Aorta (tissue), 5 donors: ENCODE results near the gene MPRIP. TPM values are rescaled to one million over a fixed set of nuclear protein-coding genes. Genes with fewer than 3 reads are reported as not detected.

Source experiments
- ATAC-seq: fragments of 200-7000 bp; cut with Tn5 transposase; one replicate; pipeline ENCODE4 v1.9.1; 2022; ENCODE audit warnings: moderate library complexity; ENCODE audit not compliant: low FRiP score
- DNase-seq, 2 donors: peaks; one replicate each; pipeline ENCODE4 v3.0.0-alpha.2; 2020
- H3K27ac ChIP-seq, 2 donors: one replicate each; pipeline ENCODE4 v1.5.1; 2013; ENCODE audit warnings: low read length in 2 of 2, mild to moderate bottlenecking in 2 of 2, moderate library complexity in 2 of 2, control low read depth in 1 of 2, inconsistent platforms in 1 of 2, low read depth in 1 of 2
- H3K27me3 ChIP-seq, 2 donors: one replicate each; pipeline ENCODE4 v1.6.1; 2013; ENCODE audit warnings: control low read depth in 1 of 2, low read length in 1 of 2, mild to moderate bottlenecking in 1 of 2, moderate library complexity in 1 of 2; ENCODE audit not compliant: insufficient read depth in 2 of 2, control insufficient read depth in 1 of 2
- H3K36me3 ChIP-seq, 2 donors: one replicate each; pipeline ENCODE4 v1.6.1; 2013; ENCODE audit warnings: control low read depth in 1 of 2, low read length in 1 of 2, mild to moderate bottlenecking in 1 of 2; ENCODE audit not compliant: insufficient read depth in 2 of 2, control insufficient read depth in 1 of 2
- H3K4me1 ChIP-seq, 2 donors: one replicate each; pipeline ENCODE4 v1.6.1; 2013; ENCODE audit warnings: low read length in 2 of 2, control low read depth in 1 of 2, mild to moderate bottlenecking in 1 of 2, moderate library complexity in 1 of 2; ENCODE audit not compliant: insufficient read depth in 2 of 2, control insufficient read depth in 1 of 2
- H3K4me3 ChIP-seq, 2 donors: one replicate each; pipeline ENCODE4 v1.5.1; 2013; ENCODE audit warnings: low read length in 2 of 2, control low read depth in 1 of 2, mild to moderate bottlenecking in 1 of 2
- H3K9me3 ChIP-seq: one replicate; pipeline ENCODE4 v1.6.1; 2013; ENCODE audit warnings: mild to moderate bottlenecking, low read length; ENCODE audit not compliant: control insufficient read depth
- WGBS, 2 donors: extraction: QIAGEN DNeasy Blood & Tissue Kit; methylation state at CpG; one replicate each; pipeline ENCODE4 v1.1.7; 2013; 5-methylcytosine and 5-hydroxymethylcytosine counted together
- intact Hi-C, 2 donors: fragments of 100-400 bp; cut with DNase I; formaldehyde crosslinking; loops; one replicate each; pipeline versions ENCODE4 v1.14.2 to v1.15.0; 2022
- polyA plus RNA-seq, 2 donors: library from polyadenylated mRNA; stranded (reverse); fragments of 200-250 nt; gene quantifications; one replicate each; pipeline ENCODE4 v1.2.3, GENCODE V29; 2013
- total RNA-seq, 2 donors: library from RNA; stranded (reverse); fragmentation: NEBNext Ultra II Directional; extraction: Animal tissue kit (Norgen Biotek cat#: 25700); gene quantifications; one replicate each; pipeline ENCODE4 v1.2.1, GENCODE V29; 2021
- donor health status: healthy with polysubstance abuse.
- donor health status: Bipolar disorder and iron deficiency.
- donor health status: DM: no; HTN: no; CAD: no.
- donor health status: DM: no; HTN: no; CAD: no.
- donor health status: DM: yes; HTN: yes; CAD: no.

The MPRIP gene
- total and polyA plus RNA-seq, 4 donors = 97.8 to 519 (median 301) TPM

- DNase-seq (peak in 1 of 2 donors; percentile 36), ATAC-seq (no peak)
- H3K27me3 ChIP-seq = no peaks in the 10 kb centered on the region
- H3K4me3 ChIP-seq = no peak overlapping the region
- no peaks in the 10 kb centered on the region for H3K36me3 ChIP-seq
- H3K9me3 ChIP-seq = no peaks in the 10 kb centered on the region
- intact Hi-C loops = no loop called here
- 79 to 81% methylated on average over 6 of the region's 6 CpGs for WGBS, 2 donors
- H3K27ac ChIP-seq = no peak overlapping the region
- H3K4me1 ChIP-seq = peaks cover 2 to 5% of the 10 kb centered on the region in 2 donors
Measured at GRCh38 chr17:17058304-17058703, 16.0 kb downstream of the MPRIP start.

DNA sequence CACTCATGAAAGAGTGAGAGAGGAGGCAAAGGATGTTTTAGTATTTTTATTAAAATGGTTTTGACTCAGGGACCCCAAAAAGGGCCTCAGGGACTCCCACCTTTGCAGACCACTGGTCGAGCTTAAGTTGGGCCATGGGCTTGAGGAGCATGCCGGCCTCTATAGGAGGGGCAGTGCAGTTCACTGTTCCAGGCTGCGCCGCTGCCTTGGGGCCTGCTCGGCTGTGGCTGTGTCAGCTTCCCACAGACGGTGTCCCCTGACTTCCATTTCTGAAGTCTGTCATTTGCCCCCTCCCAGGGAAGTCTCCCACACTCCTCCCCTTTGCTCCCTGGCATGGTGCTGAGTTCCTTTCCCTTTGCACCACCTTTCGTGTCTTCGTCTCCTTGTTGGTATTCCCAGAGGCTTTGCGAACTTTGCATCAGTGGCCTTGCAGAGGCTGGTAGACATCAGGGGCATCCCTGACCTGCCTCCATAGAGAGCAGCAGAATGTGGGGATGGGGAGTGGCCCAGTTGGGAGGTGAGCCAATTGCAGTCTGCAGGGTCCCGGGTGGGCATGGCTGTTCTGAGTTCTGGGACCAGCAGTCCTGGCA, 17.1 kb downstream of the MPRIP start:
- H3K4me3 ChIP-seq = no peak overlapping the region
- H3K27me3 ChIP-seq = no peaks in the 10 kb centered on the region
- ATAC-seq = no peak
- DNase-seq = peak in 1 of 2 donors; percentile 62
- H3K4me1 ChIP-seq = peaks cover 2 to 5% of the 10 kb centered on the region in 2 donors
- intact Hi-C loops = no loop called here
- H3K27ac ChIP-seq = no peak overlapping the region
- H3K36me3 ChIP-seq = no peaks in the 10 kb centered on the region
- no peaks in the 10 kb centered on the region for H3K9me3 ChIP-seq
- 80 to 82% methylated on average over 10 of the region's 10 CpGs for WGBS, 2 donors

GRCh38 chr17:17060001-17060922, 18.0 kb downstream of the MPRIP start:
- DNase-seq (peak in 1 of 2 donors; percentile 50), ATAC-seq (no peak)
- no peaks in the 10 kb centered on the region for H3K36me3 ChIP-seq
- no peak overlapping the region for H3K4me3 ChIP-seq
- WGBS, 2 donors = 84 to 87% methylated on average over 10 of the region's 10 CpGs
- no peaks in the 10 kb centered on the region for H3K27me3 ChIP-seq
- H3K9me3 ChIP-seq = no peaks in the 10 kb centered on the region
- H3K27ac ChIP-seq = no peak overlapping the region
- intact Hi-C loops = no loop called here
- H3K4me1 ChIP-seq = peaks cover 2 to 3% of the 10 kb centered on the region in 2 donors

- H3K36me3 ChIP-seq = no peaks in the 10 kb centered on the region
- no peak overlapping the region for H3K4me3 ChIP-seq
- no peak overlapping the region for H3K27ac ChIP-seq
- 78 to 81% methylated on average over 5 of the region's 5 CpGs for WGBS, 2 donors
- no peak for ATAC-seq
- no peaks in the 10 kb centered on the region for H3K27me3 ChIP-seq
- H3K4me1 ChIP-seq = peaks cover 0 to under 1% of the 10 kb centered on the region in 2 donors
- DNase-seq = peak in 1 of 2 donors; percentile 50
- H3K9me3 ChIP-seq = no peaks in the 10 kb centered on the region
- intact Hi-C loops = no loop called here
Measured at GRCh38 chr17:17060930-17061329, 18.7 kb downstream of the MPRIP start.

GRCh38 chr17:17061516-17061915, 19.3 kb downstream of the MPRIP start:
- no peaks in the 10 kb centered on the region for H3K4me1 ChIP-seq
- no peaks in the 10 kb centered on the region for H3K36me3 ChIP-seq
- no peaks in the 10 kb centered on the region for H3K9me3 ChIP-seq
- intact Hi-C loops = no loop called here
- no peak overlapping the region for H3K27ac ChIP-seq
- DNase-seq = no peak
- 74 to 81% methylated on average over 3 of the region's 3 CpGs for WGBS, 2 donors
- H3K4me3 ChIP-seq = no peak overlapping the region
- H3K27me3 ChIP-seq = no peaks in the 10 kb centered on the region
- no peak for ATAC-seq

- DNase-seq = peak in 1 of 2 donors; percentile 72
- H3K9me3 ChIP-seq = no peaks in the 10 kb centered on the region
- no peak overlapping the region for H3K27ac ChIP-seq
- intact Hi-C loops = no loop called here
- no peak for ATAC-seq
- no peaks in the 10 kb centered on the region for H3K27me3 ChIP-seq
- 76 to 81% methylated on average over 11 of the region's 11 CpGs for WGBS, 2 donors
- H3K36me3 ChIP-seq = no peaks in the 10 kb centered on the region
- H3K4me3 ChIP-seq = no peak overlapping the region
- H3K4me1 ChIP-seq = no peaks in the 10 kb centered on the region
Measured at GRCh38 chr17:17062356-17062755, 20.1 kb downstream of the MPRIP start.

DNA sequence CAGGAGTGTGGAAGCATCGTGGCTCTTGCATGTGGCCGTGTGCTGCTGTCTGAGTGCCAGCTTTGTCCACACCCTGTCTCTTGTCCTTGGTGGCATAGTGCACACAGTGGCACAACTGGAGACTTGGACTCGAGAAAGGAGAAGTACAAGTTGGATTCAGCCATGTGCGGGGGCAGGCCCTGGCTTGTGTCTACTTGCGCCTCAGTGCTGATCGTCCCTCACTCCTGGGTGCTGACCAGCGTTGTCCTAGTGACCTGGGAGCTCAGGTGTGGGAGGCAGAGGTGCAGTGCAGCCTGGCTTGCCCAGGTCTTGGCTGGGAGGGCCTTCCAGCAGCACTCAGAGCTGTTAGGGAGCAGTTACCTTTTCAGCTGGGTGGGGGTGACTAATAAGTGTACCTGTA, 20.6 kb downstream of the MPRIP start:
- Histone ChIP-seq H3K4me1 (no peaks in the 10 kb centered on the region), H3K4me3 (no peak overlapping the region), H3K27ac (no peak overlapping the region), H3K36me3 (no peaks in the 10 kb centered on the region), H3K9me3 (no peaks in the 10 kb centered on the region), H3K27me3 (no peaks in the 10 kb centered on the region)
- DNase-seq (peak in 1 of 2 donors; percentile 53), ATAC-seq (no peak)
- intact Hi-C loops = no loop called here
- WGBS, 2 donors = 67 to 70% methylated on average over 7 of the region's 7 CpGs

DNA sequence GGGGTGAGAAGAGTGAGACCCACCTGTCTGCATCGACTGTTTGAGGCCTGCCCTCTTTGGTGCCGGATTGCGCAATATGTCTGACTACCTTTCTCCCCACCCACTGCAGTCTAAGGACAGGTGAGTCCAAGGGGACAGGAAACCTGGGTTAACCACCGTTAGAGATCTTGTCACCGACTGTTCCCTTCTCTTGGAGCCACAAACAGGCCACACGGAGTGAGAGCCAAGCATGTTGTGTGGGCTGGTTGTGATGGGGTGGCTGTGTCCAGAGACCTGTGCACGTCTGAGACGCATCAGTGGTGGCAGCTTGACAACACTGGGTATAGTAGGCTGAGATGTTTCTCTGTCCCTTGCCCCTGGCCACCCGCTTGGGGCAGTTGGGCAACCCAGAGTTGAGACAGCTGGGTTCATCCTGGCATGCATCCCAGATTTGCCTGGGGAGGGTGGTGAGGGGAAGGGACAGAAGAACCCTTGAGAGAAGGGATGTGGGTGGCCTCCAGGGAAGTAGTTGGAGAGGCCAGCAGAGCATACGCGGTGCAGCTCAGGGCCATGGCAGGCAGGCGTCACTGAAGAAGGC, 21.4 kb downstream of the MPRIP start:
- DNase-seq (peak; percentile 81 to 87), ATAC-seq (peak; percentile 45)
- Histone ChIP-seq H3K27me3 (no peaks in the 10 kb centered on the region), H3K4me3 (no peak overlapping the region), H3K4me1 (no peaks in the 10 kb centered on the region), H3K36me3 (no peaks in the 10 kb centered on the region), H3K27ac (no peak overlapping the region), H3K9me3 (no peaks in the 10 kb centered on the region)
- intact Hi-C loops = no loop called here
- WGBS, 2 donors = 72 to 74% methylated on average over 12 of the region's 12 CpGs
